Suprapubic skin (tissue), 4 donors: ENCODE data around the gene CACNG8. TPM values are rescaled to one million over a fixed set of nuclear protein-coding genes. Genes with fewer than 3 reads are reported as not detected.

Experiments
- DNase-seq, 2 donors: peaks; one replicate each; pipeline ENCODE4 v3.0.0-alpha.2; 2019; ENCODE audit warnings: low spot score in 2 of 2
- H3K27ac ChIP-seq: fragments of 200-600 bp; sonication (generic); one replicate; pipeline ENCODE4 v1.5.1; 2019
- H3K27me3 ChIP-seq: fragments of 200-600 bp; sonication (generic); one replicate; pipeline ENCODE4 v1.5.1; 2019
- H3K36me3 ChIP-seq: fragments of 200-600 bp; sonication (generic); one replicate; pipeline ENCODE4 v1.5.1; 2019
- H3K4me1 ChIP-seq: fragments of 200-600 bp; sonication (generic); one replicate; pipeline ENCODE4 v1.5.1; 2019
- H3K4me3 ChIP-seq: fragments of 200-600 bp; sonication (generic); one replicate; pipeline ENCODE4 v1.5.1; 2019; ENCODE audit warnings: mild to moderate bottlenecking
- H3K9me3 ChIP-seq: fragments of 200-600 bp; sonication (generic); one replicate; pipeline ENCODE4 v1.5.1; 2019
- EP300 ChIP-seq: sonication (generic); formaldehyde crosslinking; IDR thresholded peaks from one replicate; pipeline ENCODE4 v1.6.1; 2017; ENCODE audit warnings: antibody characterized with exemption
- POLR2A ChIP-seq, 2 donors: fragments of 450-650 bp; IDR thresholded peaks; one replicate each; pipeline ENCODE4 v1.6.1; 2017; ENCODE audit warnings: antibody characterized with exemption in 2 of 2, mild to moderate bottlenecking in 2 of 2, moderate library complexity in 2 of 2
- POLR2AphosphoS5 ChIP-seq, 3 donors: sonication (generic); formaldehyde crosslinking; IDR thresholded peaks; one replicate each; pipeline ENCODE4 v1.6.1; 2017; ENCODE audit warnings: antibody characterized with exemption in 3 of 3
- WGBS: methylation state at CpG from one replicate; pipeline ENCODE4 v1.1.5; 2018; 5-methylcytosine and 5-hydroxymethylcytosine counted together
- total RNA-seq, 4 donors: library from RNA; depleted of rRNA; stranded (reverse); fragments of >200 nt; gene quantifications; one replicate each; pipeline ENCODE4 v1.1.0, GENCODE V29; 2016
- TF ChIP-seq, protein P1 (sequence below), 2 donors: fragments of 200-600 bp in 1 of 2; fragments of 450-650 bp in 1 of 2; sonication (generic) in 1 of 2; IDR thresholded peaks; one replicate each; pipeline ENCODE4 v1.5.1; 2016 to 2019; ENCODE audit warnings: antibody characterized with exemption in 2 of 2, mild to moderate bottlenecking in 1 of 2, moderate library complexity in 1 of 2

Gene CACNG8
- total RNA-seq, 4 donors from 2014 or later, result 0.08 to 0.25 TPM; not detected in 2

DNA sequence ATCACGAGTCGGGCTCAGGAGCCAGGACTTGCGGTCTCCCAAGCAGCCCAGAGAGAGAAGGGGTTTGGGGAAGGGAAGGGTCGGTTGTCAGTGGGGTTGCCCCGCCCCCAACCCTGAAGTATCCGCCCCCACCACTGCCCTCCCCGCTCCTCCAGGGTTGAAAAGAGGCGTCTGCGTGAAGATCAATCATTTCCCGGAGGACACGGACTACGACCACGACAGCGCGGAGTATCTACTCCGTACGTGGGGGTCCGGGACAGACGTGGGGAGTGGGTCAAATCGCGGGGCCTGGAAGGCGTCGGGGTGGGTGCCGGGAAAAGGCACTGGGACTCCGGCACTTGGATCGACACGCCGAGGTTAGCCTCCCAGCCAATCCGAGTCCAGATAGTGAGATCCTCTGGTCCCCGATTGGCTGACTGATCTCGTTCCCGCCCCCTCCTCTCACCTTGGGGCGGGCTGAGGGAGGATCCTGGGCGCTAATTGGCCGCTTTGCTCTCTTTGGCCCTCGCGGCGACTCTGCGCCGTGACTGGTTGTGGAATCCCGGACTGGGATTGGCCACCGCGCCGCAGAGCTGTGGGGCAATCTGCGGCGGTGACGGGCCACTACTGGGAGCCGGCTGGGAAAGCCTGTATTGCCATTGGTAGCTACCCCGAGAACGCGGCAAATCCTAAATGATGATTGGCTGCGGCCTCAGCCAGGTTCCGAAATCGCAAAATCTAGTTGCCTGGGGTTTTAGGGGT lies 15.4 kb downstream of the CACNG8 start:
- WGBS, result 1% methylated on average over 13 of the region's 54 CpGs
- DNase-seq, result no peak
- Histone ChIP-seq H3K9me3 (no peaks in the 10 kb centered on the region), H3K4me3 (peak overlapping the region; percentile 37), H3K4me1 (peaks cover 45% of the 10 kb centered on the region), H3K36me3 (no peaks in the 10 kb centered on the region), H3K27me3 (peaks cover 67% of the 10 kb centered on the region), H3K27ac (no peak overlapping the region)
- TF ChIP-seq, protein P1, sequence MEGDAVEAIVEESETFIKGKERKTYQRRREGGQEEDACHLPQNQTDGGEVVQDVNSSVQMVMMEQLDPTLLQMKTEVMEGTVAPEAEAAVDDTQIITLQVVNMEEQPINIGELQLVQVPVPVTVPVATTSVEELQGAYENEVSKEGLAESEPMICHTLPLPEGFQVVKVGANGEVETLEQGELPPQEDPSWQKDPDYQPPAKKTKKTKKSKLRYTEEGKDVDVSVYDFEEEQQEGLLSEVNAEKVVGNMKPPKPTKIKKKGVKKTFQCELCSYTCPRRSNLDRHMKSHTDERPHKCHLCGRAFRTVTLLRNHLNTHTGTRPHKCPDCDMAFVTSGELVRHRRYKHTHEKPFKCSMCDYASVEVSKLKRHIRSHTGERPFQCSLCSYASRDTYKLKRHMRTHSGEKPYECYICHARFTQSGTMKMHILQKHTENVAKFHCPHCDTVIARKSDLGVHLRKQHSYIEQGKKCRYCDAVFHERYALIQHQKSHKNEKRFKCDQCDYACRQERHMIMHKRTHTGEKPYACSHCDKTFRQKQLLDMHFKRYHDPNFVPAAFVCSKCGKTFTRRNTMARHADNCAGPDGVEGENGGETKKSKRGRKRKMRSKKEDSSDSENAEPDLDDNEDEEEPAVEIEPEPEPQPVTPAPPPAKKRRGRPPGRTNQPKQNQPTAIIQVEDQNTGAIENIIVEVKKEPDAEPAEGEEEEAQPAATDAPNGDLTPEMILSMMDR (IDR thresholded peaks at IDR 0.05), result no peak
- no peak for TF ChIP-seq EP300

DNA sequence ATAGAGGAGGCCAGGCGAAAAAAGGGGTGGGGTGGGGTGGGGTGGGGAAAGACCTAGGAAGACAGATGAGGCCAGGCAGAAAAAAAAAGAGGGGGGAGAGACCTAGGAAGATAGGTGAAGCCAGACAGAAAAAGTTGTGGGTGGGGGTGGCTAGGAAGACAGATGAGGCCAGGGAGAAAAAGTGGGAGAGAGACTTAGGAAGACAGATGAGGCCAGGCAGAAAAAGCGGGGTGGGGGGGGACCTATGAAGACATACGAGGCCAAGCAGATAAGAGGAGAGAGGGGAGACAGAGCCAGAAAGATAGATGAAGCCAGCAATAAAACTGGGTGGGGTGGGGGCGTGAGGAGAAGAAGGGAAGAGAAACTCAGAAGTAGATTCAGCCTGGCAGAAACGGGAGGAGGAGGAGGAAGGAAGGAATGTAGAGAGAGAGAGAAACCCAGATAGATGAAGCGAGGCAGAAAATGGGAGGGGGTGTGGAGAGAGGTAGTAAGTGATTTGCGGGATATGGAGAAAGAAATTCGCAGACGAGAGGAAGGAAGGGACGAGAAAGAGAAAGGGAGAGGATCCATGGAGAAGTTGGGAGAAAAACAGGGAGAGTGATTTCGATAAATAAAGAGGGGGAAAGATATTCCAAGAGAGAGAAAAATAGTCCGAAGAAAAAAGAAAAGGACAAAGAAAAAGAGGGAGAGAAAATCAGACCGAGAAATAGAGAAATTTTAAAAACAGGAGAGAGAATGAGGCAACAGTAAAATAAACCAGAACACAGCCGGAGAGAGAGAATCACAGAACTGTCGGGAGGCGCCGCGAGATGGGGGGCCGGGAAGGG lies 16.5 kb downstream of the CACNG8 start:
- Histone ChIP-seq H3K27ac (no peak overlapping the region), H3K4me1 (peaks cover 45% of the 10 kb centered on the region), H3K27me3 (peaks cover 78% of the 10 kb centered on the region), H3K9me3 (no peaks in the 10 kb centered on the region), H3K4me3 (peak overlapping the region; percentile 34), H3K36me3 (no peaks in the 10 kb centered on the region)
- TF ChIP-seq POLR2A (IDR thresholded peaks at IDR 0.05) (no peak), POLR2AphosphoS5 (IDR thresholded peaks at IDR 0.05) (no peak), EP300 (no peak)
- TF ChIP-seq, protein P1 (IDR thresholded peaks at IDR 0.05), result no peak
- DNase-seq, result no peak
- WGBS, result 6% methylated on average over 19 of the region's 19 CpGs

DNA sequence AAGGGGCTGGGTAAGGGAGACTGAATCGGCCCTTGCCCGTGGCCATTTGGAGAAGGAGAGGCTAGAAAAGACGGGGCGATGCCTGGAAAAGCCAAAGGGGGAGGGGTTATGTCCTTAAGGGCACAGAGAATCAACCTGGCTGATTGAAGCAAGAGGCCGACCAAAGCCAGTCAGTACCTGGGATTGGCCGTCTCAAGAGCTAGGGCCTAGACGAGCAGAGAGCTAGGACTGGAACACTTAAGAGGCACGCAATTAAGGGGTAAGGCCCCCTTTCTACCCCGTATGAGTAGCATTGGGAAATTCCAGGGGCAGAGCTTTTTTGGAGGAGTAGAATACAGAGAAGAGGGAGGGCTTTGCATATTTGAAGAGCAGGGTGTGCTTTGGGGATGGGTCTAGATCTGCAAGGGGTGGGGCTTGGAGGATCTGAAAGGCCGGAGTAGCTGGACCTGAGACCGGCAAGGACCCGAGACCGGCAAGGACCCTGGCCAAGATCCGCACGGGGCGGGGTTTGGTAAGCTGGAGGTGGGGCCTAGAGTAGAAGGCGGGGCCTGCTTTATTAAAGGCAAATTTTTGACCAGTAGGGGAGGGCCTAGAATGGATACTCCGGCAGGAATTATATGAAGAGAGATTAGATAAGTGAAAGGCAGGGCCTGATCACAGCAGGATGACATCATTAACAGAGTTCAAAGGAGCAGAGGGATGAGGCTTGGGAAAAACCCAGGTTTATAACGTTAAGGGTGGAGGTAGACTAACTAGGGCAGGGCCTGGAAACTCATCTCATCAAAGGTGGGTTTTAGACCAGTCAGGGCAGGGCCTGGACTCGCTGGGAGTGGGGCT lies 18.0 kb downstream of the CACNG8 start:
- peaks cover 45% of the 10 kb centered on the region for H3K4me1 ChIP-seq
- DNase-seq, result no peak
- no peaks in the 10 kb centered on the region for H3K9me3 ChIP-seq
- no peaks in the 10 kb centered on the region for H3K36me3 ChIP-seq
- no peak overlapping the region for H3K27ac ChIP-seq
- peaks cover 77% of the 10 kb centered on the region for H3K27me3 ChIP-seq
- TF ChIP-seq, protein P1 (IDR thresholded peaks at IDR 0.05), result no peak
- TF ChIP-seq EP300, result no peak
- TF ChIP-seq POLR2A (IDR thresholded peaks at IDR 0.05), result no peak
- TF ChIP-seq POLR2AphosphoS5 (IDR thresholded peaks at IDR 0.05), result no peak
- WGBS, result 25% methylated on average over 20 of the region's 20 CpGs
- peak overlapping the region; percentile 34 for H3K4me3 ChIP-seq

DNA sequence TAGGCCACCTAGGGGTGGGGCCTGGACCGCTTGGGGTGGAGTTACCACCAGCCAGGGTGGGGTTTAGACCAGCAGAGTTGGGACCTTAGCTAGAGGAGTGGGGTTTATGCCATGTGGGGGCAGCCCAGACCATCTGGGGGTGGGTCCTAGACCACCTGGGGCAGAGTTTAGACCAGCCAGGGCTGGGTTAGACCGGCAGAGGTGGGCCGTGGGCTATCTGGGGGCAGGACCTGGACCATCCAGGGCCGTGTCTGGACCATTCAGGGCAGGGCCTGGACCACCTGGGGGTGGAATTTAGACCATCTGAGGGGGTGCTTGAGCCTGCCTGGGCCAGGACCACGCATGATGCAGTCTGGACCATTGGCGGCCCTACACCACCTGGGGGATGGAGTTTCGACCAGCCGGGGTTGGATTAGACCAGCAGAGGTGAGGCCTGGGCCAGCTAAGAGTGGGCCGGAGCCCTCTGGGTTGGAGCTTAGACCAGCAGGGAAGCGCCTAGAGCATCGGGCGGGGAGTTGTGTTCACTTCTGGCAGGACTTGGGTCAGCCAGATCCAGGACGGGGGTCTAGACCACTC lies 18.7 kb downstream of the CACNG8 start:
- Histone ChIP-seq H3K4me3 (peak overlapping the region; percentile 48), H3K4me1 (peaks cover 45% of the 10 kb centered on the region), H3K27me3 (peaks cover 71% of the 10 kb centered on the region), H3K27ac (peak overlapping the region; percentile 18), H3K9me3 (no peaks in the 10 kb centered on the region), H3K36me3 (no peaks in the 10 kb centered on the region)
- WGBS, result 74% methylated on average over 4 of the region's 13 CpGs
- DNase-seq, result no peak
- no peak for TF ChIP-seq POLR2A (IDR thresholded peaks at IDR 0.05)
- no peak for TF ChIP-seq POLR2AphosphoS5 (IDR thresholded peaks at IDR 0.05)
- no peak for TF ChIP-seq EP300
- TF ChIP-seq, protein P1 (IDR thresholded peaks at IDR 0.05), result no peak
